Daoy (cell line): ENCODE measurements around the gene DRICH1. TPM values are rescaled to one million over a fixed set of nuclear protein-coding genes. Genes with fewer than 3 reads are reported as not detected.
"Not testable (repeated sequence)": the region's sequence is repeated elsewhere in the genome, so short reads cannot be mapped to it uniquely, and the experiment has no call there.

Experiments used
- DNase-seq: peaks from one replicate; pipeline ENCODE4 v3.0.0-alpha.2; 2015; ENCODE audit warnings: low read depth
- total RNA-seq: library from RNA; depleted of rRNA; stranded (reverse); fragments of >200 nt; shearing (Covaris generic); gene quantifications from 2 replicates; pipeline ENCODE4 v1.2.3, GENCODE V29; 2014

DRICH1 gene
- total RNA-seq, 1 experiment from 2014 or later = not detected

DNA sequence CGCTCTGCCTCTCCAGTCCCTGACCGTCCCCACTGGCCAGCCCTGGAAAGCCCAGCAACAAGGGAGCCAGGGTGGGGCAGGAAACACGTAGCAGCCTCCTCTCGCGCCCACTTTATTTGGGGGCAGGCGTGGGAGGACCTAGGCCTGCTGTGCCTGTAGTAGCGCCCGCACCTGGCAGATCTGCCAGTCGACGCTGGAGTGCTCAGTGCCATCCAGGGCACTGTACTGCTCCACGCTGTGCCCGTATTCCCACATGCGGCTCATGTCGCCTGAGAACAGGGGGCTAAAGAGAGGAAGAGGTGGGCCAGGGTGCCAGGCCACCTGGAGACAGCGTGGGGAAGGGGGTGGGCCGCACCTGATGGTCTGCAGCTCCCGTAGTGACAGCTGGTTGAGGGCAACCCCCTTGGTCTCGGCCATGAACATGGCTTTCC, 17.0 kb upstream of the DRICH1 start:
- no peak for DNase-seq

DNA sequence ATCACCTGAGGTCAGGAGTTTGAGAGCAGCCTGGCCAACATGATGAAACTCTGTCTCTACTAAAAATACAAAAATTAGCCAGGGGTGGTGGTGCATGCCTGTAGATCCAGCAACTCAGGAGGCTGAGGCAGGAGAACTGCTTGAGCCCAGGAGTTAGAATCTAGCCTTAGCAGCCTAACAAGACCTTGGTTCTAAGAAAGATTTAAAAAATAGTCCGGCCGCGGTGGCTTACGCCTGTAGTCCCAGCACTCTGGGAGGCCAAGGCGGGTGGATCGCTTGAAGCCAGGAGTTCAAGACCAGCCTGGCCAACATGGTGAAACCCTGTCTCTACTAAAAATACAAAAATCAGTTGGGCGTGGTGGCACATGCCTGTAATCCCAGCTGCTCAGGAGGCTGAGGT, 14.4 kb upstream of the DRICH1 start:
- DNase-seq = not testable (repeated sequence)

GRCh38 chr22:23640206-23640605, 8.1 kb upstream of the DRICH1 start:
- not testable (repeated sequence) for DNase-seq

GRCh38 chr22:23639661-23640060, 7.5 kb upstream of the DRICH1 start:
- DNase-seq = no peak

DNA sequence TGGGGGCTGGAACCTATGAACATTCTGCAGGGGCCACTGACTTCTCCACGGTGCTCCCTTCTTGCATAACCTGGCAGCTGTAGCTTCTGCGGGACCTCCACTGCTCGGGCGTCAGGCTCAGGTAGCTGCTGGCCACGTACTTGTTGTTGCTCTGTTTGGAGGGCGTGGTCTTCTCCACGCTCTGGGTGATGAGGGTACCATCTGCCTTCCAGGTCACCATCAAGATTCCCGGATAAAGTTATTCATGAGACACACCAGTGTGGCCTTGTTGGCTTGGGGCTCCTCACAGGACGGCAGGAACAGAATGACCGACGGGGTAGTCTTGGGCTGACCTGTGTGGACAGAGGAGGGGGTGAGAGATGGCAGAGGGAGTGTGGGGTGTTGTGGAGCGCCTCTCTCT, 6.5 kb upstream of the DRICH1 start:
- no peak for DNase-seq

DNA sequence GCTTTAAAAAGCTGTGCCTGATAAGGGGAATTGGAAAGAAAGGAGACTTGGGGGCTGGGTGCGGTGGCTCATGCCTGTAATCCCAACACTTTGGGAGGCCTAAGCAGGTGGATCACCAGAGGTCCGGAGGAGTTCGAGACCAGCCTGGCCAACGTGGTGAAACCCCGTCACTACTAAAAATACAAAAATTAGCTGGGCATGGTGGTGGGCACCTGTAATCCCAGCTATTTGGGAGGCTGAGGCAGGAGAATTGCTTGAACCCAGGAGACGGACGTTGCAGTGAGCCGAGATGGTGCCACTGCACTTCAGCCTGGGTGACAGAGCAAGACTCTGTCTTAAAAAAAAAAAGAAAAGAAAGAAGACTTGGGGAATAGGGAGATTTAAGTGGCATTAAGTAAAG, 3.2 kb upstream of the DRICH1 start:
- not testable (repeated sequence) for DNase-seq

DNA sequence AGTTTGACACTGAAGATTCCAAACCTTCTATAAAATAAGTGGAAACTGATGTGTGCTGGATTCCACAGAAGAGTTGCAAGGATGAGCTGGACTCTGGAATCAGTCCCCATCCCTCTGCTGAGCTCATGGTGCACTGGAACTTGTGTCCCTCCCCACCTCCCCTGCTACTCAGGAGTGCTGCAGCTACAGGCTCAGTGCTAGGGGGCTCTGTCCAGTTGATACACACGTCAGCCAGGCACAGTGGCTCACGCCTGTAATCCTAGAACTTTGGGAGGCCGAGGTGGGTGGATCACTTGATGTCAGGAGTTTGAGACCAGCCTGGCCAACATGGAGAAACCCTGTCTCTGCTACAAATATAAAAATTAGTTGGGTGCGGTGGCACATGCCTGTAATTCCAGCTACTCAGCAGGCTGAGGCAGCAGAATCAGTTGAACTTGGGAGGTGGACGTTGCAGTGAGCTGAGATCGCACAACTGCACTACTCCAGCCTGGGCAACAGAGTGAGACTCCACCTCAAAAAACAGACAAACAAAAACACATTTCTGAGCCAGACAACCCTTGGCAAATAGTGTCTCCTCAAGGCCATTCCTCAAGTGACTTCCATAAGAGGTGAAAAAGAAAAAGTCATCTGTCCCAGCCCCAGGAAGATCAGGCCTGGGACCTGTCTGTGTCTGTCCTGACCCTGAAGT, 3.9 kb downstream of the DRICH1 start:
- DNase-seq = not testable (repeated sequence)

- peak; percentile 33 for DNase-seq
These were observed 4.6 kb downstream of the DRICH1 start for GRCh38 chr22:23627401-23628055.

- no peak for DNase-seq
These were observed 5.7 kb downstream of the DRICH1 start for GRCh38 chr22:23626286-23626975.

DNA sequence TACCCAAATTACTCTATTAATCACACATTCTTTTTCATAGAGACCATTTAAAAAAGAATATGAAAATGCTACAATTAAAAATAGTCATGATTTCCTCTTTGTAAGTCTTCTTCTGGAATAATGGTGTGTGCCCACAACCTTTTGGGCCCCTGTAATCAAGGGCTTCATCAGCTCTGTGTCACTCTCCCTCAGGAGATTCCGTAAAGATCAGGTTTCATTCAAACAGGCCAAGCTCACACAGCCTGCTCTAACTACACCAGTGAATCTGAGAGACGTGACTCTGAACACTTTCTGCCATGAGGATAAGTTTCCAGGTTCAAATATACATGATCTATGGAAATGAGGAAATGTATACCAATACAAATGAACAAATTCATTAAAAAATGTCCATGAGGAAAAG, 9.5 kb downstream of the DRICH1 start:
- peak; percentile 46 for DNase-seq

- not testable (repeated sequence) for DNase-seq
These were observed 10.2 kb downstream of the DRICH1 start for GRCh38 chr22:23621916-23622315.

DNA sequence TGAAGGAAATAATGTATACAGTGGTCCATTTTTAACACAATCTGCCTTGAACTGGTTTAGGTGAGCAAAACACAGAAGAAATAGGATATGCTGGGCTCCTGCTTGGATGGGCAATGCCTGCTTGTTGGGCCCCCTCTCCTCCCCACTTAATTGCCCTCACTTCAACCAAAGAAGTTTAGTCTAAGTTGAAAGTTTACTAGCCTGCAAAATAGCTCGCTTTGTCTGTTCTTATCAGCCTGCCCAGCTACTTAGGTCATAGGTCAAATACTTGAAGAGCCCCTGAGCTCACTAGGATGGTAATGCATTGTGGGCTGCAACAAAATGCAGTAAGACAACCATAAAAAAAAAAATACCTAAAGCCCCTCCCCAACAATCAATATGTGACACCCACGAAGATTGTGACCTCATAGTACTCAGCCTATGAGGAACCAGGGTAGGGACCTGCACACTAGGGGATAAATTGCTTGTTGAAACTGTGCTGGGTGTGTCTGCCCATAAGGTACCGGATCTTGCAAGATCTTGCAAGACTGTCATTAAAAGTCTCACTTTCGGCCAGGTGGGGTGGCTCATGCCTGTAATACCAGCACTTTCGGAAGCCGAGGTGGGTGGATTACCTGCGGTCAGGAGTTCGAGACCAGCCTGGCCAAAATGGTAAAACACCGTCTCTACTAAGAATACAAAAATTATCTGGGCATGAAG, 10.9 kb downstream of the DRICH1 start:
- no peak for DNase-seq

GRCh38 chr22:23613193-23613972, 18.7 kb downstream of the DRICH1 start:
- DNase-seq = peak; percentile 32

GRCh38 chr22:23609983-23610781, 21.9 kb downstream of the DRICH1 start:
- DNase-seq = no peak

DNA sequence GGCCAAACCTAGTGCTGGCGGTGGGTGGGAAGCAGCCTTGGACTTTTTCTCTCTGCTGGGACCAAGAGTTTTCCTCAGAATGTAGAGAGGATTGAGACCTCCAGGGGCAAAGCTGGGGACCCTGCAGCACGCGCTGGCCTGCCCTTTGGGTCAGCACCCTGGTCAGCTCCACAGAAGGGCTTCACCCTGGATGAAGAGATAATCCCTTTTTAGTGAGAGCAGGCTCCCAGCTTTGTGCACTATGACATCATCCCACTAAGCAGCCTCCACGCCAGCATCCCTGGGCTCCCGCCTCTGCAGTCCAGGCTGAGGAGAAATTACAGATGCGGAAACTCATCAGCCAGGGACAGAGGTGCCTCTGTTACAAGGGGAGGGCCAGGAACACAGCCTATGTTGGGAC, 23.5 kb downstream of the DRICH1 start:
- peak; percentile 24 for DNase-seq

GRCh38 chr22:23606204-23607131, 25.7 kb downstream of the DRICH1 start:
- DNase-seq = no peak

- no peak for DNase-seq
These were observed 27.0 kb downstream of the DRICH1 start for GRCh38 chr22:23604939-23605712.

GRCh38 chr22:23603266-23603665, 28.9 kb downstream of the DRICH1 start:
- no peak for DNase-seq
